Effector CD8-positive, alpha-beta T cell (primary cell): Measurements from ENCODE around the gene ATP2B2.
A peak's percentile ranks its signal among the peaks of the same experiment; 100 is the strongest.

ENCODE experiments used
- DNase-seq: peaks from one replicate; lab custom pipeline; 2025; lab: John Stamatoyannopoulos, UW

ATP2B2 gene

GRCh38 chr3:10450494-10451440 lies 54.6 kb downstream of the ATP2B2 start:
- DNase-seq = no peak

GRCh38 chr3:10449436-10449835 lies 56.0 kb downstream of the ATP2B2 start:
- DNase-seq = no peak

- DNase-seq = no peak
Measured at GRCh38 chr3:10448544-10448943, 56.8 kb downstream of the ATP2B2 start.

- DNase-seq = no peak
Measured at GRCh38 chr3:10447527-10448260, 57.7 kb downstream of the ATP2B2 start.

- no peak for DNase-seq
Measured at GRCh38 chr3:10447110-10447509, 58.3 kb downstream of the ATP2B2 start.

GRCh38 chr3:10445561-10446175 lies 59.7 kb downstream of the ATP2B2 start:
- DNase-seq = no peak

GRCh38 chr3:10444511-10444910 lies 60.9 kb downstream of the ATP2B2 start:
- no peak for DNase-seq

GRCh38 chr3:10444110-10444429 lies 61.3 kb downstream of the ATP2B2 start:
- no peak for DNase-seq

GRCh38 chr3:10443272-10444109 lies 61.9 kb downstream of the ATP2B2 start:
- DNase-seq = no peak

GRCh38 chr3:10442151-10442795 lies 63.1 kb downstream of the ATP2B2 start:
- DNase-seq = no peak

GRCh38 chr3:10440684-10441083 lies 64.7 kb downstream of the ATP2B2 start:
- no peak for DNase-seq

GRCh38 chr3:10438902-10439610 lies 66.3 kb downstream of the ATP2B2 start:
- DNase-seq = no peak

- no peak for DNase-seq
Measured at GRCh38 chr3:10437995-10438901, 67.1 kb downstream of the ATP2B2 start.

GRCh38 chr3:10437272-10437994 lies 68.0 kb downstream of the ATP2B2 start:
- peak; percentile 28 for DNase-seq

- no peak for DNase-seq
Measured at GRCh38 chr3:10435850-10436249, 69.5 kb downstream of the ATP2B2 start.

GRCh38 chr3:10434938-10435336 lies 70.4 kb downstream of the ATP2B2 start:
- no peak for DNase-seq

GRCh38 chr3:10434144-10434937 lies 71.0 kb downstream of the ATP2B2 start:
- no peak for DNase-seq

GRCh38 chr3:10432931-10433330 lies 72.5 kb downstream of the ATP2B2 start:
- no peak for DNase-seq
